ENCODE data around the gene PRKN. TPM values are rescaled to one million over a fixed set of nuclear protein-coding genes. Genes with fewer than 3 reads are reported as not detected.
"Not testable (repeated sequence)": the region's sequence is repeated elsewhere in the genome, so short reads cannot be mapped to it uniquely, and the experiment has no call there.

Gene PRKN
- total RNA-seq, 3 donors from 2014 or later: 5.2 to 10.2 (median 8.1) TPM

- H3K9me3 ChIP-seq: no peaks in the 10 kb centered on the region
- H3K4me3 ChIP-seq: no peak overlapping the region
- no peak for ATAC-seq
- H3K36me3 ChIP-seq (ENCODE audit: low read depth): no peaks in the 10 kb centered on the region
- no peaks in the 10 kb centered on the region for H3K4me1 ChIP-seq (ENCODE audit: low read depth)
- DNase-seq: no peak
- TF ChIP-seq CTCF (IDR thresholded peaks at IDR 0.05): no peak
- intact Hi-C loops (cut with DNase I, micrococcal nuclease): no loop called here
These were observed 188.2 kb downstream of the PRKN start for GRCh38 chr6:162539321-162539720.

- H3K36me3 ChIP-seq (ENCODE audit: low read depth): no peaks in the 10 kb centered on the region
- intact Hi-C loops (cut with DNase I, micrococcal nuclease): no loop called here
- no peak overlapping the region for H3K4me3 ChIP-seq
- H3K4me1 ChIP-seq (ENCODE audit: low read depth): no peaks in the 10 kb centered on the region
- no peak for DNase-seq
- TF ChIP-seq CTCF (IDR thresholded peaks at IDR 0.05): no peak
- peak; percentile 13 for ATAC-seq
- H3K9me3 ChIP-seq: no peaks in the 10 kb centered on the region
These were observed 188.9 kb downstream of the PRKN start for GRCh38 chr6:162538643-162539064.

GRCh38 chr6:162533009-162533400 lies 194.6 kb downstream of the PRKN start:
- ATAC-seq (peak; percentile 88), DNase-seq (peak; percentile 62 to 78 (median 63))
- Histone ChIP-seq H3K4me3 (no peak overlapping the region), H3K36me3 (ENCODE audit: low read depth) (no peaks in the 10 kb centered on the region), H3K4me1 (ENCODE audit: low read depth) (peaks cover 12% of the 10 kb centered on the region), H3K9me3 (no peaks in the 10 kb centered on the region)
- TF ChIP-seq CTCF (IDR thresholded peaks at IDR 0.05): no peak
- intact Hi-C loops (cut with DNase I, micrococcal nuclease): no loop called here

GRCh38 chr6:162532283-162533008 lies 195.1 kb downstream of the PRKN start:
- DNase-seq (no peak), ATAC-seq (peak; percentile 64)
- Histone ChIP-seq H3K36me3 (ENCODE audit: low read depth) (no peaks in the 10 kb centered on the region), H3K4me3 (no peak overlapping the region), H3K9me3 (no peaks in the 10 kb centered on the region), H3K4me1 (ENCODE audit: low read depth) (peaks cover 15% of the 10 kb centered on the region)
- intact Hi-C loops (cut with DNase I, micrococcal nuclease): no loop called here
- TF ChIP-seq CTCF (IDR thresholded peaks at IDR 0.05): no peak

- ATAC-seq; H3K4me3 ChIP-seq; H3K9me3 ChIP-seq; DNase-seq; intact Hi-C loops (cut with DNase I, micrococcal nuclease); H3K36me3 ChIP-seq (ENCODE audit: low read depth): not testable (repeated sequence)
- peaks cover 22% of the 10 kb centered on the region for H3K4me1 ChIP-seq (ENCODE audit: low read depth)
These were observed 196.2 kb downstream of the PRKN start for GRCh38 chr6:162531391-162531790.

- intact Hi-C loops (cut with DNase I, micrococcal nuclease): no loop called here
- Histone ChIP-seq H3K4me1 (ENCODE audit: low read depth) (peaks cover 22% of the 10 kb centered on the region), H3K4me3 (no peak overlapping the region), H3K9me3 (no peaks in the 10 kb centered on the region), H3K36me3 (ENCODE audit: low read depth) (no peaks in the 10 kb centered on the region)
- TF ChIP-seq CTCF (IDR thresholded peaks at IDR 0.05): no peak
- no peak for ATAC-seq
- no peak for DNase-seq
These were observed 199.0 kb downstream of the PRKN start for GRCh38 chr6:162528538-162528937.
